CD4-positive, alpha-beta T cell treated with Interleukin-21 for 1 hour (primary cell): ENCODE results near the gene NEK6.

Experiments
- DNase-seq: peaks from one replicate; pipeline ENCODE4 v3.0.0-alpha.2; 2020

Gene NEK6

DNA sequence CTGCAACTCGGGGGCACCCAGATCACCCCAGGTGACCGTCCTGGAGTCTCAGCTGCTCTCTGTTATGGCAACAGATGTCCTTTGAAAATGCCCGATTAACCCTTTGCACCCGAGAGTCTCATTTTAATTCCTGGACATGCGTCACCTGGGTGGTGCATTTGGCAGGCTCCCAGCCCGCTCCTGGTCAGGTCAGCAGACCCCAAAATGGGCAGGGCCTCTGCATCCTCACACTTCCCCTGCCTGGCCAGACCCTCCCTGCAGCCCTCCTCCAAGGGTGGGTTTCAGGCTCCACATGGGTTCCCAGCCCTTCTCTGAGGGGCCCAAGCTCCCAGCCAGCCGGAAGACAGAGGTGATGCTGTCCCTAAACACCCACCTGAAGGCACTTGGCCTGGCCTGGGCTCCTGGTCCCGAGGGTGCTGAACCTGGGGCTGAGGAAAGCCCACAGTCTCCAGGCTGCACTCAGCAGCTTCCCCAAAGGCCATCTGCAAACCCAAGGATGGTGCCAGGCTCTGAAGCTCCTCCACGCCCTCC is 88.1 kb downstream of the NEK6 start:
- no peak for DNase-seq

DNA sequence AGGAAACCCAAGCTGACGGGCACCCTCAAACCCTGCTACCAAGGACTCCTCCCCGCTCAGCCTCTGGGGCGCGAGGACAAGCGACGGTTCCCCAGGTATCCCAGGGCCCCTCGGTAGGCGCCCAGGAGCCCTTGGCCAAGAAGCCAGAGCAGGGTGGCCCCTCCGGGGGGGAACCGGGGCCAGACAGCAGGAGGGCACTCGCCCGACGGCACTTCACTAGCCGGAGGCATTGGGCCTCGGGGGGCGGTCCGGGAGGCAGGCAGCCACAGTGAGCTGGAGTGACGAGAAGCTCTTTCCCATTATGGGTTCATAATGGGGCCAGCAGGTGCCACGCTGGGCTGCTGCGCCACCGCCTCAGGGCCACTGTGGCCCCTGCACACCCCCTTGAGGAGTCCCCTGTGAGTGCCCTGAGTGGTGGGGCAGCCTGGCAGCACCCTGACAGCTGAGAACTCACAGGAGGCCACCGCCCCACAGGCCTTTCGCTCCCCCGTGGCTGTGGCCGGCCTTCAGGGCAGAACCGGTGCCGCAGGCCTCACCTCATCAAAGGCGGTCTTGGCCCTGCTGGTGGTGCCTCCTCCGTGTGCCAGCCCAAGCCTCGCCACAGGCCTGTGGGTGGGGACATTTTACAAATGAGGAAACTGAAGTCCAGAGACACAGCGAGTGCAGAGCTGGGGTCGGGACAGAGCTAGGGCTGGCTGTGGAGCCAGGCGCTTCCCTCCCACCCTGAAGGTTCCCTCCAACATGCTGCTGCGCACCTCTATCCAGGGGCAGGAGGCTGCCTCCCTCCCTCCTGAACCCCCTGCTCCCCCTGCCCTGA is 88.8 kb downstream of the NEK6 start:
- DNase-seq = no peak

DNA sequence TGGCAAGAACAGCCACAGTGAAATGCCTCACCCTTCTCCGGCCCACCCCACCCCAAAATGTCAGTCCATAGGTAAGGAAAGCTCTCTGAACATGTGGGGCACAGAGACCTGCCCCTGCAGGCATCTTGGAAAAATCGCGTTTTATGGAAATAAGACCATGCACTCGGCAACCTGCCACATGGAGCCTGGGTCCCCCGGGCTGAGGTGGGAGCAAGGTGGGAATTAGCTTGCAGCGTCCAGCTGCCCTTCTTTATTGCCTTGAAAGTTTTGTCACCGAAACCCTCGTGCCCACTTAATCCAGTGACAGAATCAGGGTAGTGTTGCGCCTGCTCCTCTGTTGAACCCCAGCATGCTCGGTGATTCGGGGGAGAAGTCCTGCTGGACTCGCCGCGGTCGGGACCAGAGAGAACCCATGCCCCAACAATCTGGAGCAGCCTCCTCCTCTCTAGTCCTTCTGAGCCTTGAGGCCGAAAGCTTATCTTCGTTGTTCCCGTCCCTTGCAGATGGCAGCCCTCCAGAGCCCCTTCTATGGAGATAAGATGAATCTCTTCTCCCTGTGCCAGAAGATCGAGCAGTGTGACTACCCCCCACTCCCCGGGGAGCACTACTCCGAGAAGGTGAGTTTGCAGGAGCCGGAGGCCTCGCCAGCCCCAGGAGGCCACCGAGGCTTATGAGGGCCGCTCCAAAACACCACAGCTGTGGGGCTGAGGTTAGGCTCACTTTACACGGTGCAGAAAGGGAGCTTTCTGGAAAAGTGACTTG is 89.6 kb downstream of the NEK6 start:
- DNase-seq = no peak

DNA sequence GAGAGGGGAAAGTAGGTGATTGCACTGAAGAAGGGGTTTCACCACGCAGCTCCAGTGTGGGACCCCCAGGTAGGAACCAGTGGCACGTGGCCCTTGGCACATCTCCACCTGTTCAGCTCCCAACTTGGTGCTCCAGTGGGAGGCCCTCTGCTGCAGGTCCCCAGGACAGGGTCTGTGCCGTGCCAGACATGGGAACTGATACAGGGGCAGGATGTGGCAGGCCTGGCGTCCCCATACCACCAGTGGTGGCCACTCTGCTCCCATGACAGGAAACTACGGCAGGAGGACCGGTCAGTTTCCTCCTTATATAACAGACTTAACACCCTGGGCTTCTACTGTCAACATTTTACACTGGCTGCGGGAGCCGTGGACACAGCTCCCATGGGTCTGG is 90.2 kb downstream of the NEK6 start:
- no peak for DNase-seq

DNA sequence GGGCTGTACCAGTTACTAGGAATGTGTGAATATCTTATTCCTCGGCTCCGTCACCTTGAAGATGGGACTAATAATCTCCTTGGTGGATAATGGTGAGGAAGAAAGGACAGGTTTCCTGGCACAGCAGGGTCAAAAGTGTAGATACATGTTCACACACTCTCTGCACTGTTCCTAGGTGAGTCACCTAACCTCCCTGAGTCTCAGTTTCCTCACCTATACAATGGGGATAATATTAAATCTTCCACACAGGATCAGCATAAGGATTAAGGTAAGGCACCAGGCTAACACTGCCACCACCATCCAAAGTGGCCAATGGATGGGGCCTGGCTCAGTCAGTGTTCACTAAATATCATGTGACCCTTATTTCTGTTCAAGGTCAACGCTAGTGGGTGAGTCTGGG is 90.6 kb downstream of the NEK6 start:
- DNase-seq = no peak

DNA sequence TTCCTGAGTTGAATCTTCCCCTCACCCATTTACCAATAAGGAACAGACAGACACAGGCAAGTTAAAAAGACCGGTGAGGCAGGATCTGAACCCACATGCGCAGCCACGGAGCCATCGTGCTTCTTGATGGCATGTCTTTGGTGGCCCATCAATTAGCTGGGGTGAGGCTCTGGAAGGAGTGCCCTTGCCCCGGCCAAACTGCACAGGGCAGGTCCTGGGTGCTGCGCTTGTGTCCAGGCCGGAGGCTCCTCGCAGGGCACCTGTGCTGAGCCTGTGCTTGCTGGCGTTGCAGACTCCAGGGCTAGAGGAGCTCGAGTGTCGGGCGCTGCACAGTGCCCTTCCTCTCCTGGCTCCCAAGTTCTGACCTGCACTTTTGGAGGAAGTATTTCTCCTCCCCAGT is 91.1 kb downstream of the NEK6 start:
- DNase-seq = no peak

DNA sequence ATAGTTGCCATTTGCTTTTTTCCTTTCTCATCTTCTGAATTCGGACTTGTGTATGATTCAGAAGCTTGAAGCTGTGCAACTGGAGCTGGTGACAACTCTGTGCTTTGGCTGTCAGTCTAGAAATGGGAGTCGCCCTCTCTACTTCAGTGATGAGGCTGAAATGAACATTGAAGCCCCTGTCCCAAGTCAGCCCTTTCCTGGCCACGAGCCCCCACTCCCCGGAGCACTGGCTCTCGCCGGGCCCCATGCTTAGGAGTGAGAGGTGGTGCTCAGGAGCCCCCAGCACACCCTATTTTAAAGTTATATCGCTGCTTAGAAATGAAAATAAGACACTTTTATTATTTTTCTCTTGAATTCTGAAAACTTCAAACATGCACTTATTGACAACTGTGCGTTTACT is 91.5 kb downstream of the NEK6 start:
- DNase-seq = no peak

DNA sequence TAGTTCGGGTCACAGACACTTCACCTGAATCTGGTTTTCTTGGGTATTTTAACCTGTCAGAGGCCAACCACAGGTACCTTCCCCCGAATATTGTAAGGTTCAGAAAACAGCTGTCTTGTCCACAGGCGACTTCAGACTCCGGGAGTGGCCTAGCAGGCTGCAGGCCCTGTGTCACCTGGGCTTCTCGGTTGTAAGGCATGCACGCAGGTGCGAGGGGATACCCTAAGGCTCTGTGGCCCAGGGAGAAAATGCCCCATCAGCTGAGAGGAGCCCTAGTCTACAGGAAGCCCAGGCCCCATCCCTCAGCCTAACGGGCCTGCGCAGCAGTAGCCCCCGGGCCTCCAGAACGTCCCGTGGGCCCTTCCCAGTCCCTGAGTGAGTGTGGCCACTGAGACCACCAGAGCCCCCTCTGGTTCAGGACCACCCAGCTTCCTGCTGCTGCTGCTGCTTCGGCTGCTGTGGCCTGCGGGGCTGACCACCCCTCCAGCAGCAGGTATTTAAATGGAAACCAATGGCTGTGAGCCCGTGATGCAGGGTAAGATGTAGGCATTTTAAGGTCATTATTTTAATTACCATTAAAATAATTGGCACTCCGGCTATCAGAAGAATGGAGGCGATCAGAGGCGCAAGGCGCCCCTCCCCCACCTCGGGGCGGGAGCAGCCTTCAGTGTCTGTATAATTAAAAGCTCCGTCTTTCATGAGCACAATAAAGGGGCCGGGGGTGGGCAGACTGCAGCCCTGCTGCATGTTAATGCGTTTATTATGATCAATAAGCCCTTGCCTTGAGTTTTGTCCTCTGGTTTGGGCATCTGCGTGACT is 92.1 kb downstream of the NEK6 start:
- no peak for DNase-seq

DNA sequence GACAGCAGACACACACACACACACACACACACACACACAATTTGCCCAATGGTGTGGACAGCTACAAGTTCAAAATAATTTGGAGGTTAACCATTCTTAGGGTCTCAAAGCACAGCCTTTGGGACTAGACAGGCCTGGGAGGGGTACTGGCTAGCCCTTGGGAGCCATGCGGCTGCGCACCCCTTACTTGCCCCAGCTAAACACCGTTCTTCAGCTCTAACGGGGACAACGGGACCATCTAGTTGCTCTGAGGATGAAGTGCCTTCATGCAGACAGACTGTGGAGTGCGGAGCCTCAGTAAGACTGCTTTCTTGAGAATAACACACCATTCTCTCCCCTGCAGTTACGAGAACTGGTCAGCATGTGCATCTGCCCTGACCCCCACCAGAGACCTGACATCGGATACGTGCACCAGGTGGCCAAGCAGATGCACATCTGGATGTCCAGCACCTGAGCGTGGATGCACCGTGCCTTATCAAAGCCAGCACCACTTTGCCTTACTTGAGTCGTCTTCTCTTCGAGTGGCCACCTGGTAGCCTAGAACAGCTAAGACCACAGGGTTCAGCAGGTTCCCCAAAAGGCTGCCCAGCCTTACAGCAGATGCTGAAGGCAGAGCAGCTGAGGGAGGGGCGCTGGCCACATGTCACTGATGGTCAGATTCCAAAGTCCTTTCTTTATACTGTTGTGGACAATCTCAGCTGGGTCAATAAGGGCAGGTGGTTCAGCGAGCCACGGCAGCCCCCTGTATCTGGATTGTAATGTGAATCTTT is 92.9 kb downstream of the NEK6 start:
- DNase-seq = no peak

DNA sequence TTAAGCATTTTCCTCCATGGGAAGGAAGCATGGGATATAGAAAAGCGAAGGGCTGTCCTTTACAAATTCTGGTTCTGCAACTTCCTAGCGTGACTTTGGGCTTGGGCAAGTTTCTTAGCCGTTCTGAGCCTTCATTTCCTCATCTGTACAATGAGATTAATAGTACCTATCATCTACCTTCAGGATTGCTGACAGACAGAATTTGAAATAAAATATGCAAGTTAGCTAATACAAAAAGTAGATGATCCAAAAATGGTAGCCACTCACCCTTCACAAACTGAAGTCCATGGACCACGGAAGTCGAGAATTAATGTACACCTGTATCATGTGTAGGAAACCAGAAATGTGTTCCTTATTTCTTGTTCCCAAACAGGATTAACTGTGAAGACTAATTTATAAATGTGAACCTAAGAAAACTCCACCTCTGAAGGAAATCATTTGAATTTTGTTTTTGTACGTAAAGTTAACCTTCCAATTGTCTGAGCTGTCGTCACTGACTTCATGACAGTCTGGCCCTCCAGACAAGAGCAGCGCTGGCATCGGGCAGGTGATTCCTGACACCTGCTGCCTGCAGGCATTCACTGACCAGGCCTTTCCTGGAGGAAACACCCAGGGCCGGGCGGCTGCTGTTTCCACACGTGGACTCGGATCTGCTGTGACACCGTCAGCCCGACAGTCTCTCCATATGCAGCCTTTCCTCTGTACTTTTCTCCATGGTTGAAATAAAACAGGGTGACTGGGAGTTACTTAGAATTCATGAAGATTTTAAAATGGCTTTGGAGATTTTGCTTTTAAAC is 94.1 kb downstream of the NEK6 start:
- DNase-seq = no peak

DNA sequence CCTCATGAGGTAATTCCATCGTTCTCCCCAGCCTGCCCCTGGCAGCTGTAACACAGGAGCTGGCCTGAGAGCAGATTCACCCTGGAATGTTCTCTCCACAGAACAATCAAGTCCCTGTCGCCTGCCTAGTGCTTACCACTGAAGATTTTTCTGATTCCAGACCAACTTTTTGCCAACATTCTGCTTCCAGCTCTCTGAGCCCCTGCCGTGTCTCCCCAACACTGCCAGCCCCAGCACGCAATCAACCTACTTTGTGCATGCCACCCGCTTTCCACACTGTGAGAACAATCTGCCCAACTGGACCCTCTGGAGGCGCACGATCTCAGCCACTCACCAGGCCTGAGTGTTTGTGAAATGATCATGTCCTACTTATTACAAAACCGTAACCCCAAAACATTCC is 94.9 kb downstream of the NEK6 start:
- DNase-seq = no peak

DNA sequence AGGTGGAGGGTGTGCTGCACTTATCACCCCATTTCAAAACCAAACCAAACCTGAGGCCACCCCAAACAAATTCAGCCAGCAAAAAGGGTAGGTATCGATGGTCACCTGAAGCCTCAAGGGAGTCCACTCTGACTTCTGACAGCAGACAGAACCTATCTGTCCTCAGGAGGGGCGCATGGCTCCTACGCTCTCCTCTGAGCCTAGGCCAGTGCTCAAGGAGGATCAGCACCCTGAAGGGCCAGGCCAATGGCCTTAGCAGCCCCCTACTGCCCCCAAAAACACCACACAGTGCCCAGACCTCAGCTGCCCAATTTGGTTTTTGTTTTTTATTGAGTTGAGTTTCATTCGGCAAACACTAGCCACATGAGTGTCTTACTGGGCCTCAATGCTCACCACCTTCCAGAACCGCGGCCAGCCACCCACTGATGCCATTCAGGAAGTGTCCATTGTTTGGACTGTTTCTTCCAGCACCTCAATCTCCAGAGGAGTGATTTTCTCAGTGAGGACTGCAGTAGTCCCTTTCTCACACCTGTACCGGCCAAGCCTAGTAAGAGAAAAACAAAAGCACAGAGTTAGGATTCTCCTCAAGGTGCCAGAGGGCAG is 95.5 kb downstream of the NEK6 start:
- DNase-seq = no peak

DNA sequence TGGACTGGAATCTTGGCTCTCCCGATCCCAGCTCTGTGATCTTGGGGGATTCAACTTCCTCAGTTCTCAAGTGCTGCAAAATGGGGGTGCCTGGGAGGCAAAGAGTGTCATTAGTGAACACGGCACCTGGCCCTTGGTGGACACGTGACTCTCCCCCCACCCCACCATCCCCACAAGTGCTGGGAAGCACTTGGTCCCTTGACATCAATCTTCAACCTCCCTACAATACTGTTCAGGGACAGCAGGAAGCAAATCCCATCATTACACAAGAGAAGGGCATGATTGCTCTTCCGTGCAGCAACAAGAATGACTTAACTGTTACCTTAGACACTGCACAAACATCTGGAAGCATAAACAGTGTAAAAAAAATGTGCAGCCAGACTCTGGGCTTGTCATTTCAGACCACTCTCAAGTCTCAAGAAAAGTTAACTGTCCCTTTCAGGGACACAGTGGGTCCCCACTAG is 96.1 kb downstream of the NEK6 start:
- no peak for DNase-seq

DNA sequence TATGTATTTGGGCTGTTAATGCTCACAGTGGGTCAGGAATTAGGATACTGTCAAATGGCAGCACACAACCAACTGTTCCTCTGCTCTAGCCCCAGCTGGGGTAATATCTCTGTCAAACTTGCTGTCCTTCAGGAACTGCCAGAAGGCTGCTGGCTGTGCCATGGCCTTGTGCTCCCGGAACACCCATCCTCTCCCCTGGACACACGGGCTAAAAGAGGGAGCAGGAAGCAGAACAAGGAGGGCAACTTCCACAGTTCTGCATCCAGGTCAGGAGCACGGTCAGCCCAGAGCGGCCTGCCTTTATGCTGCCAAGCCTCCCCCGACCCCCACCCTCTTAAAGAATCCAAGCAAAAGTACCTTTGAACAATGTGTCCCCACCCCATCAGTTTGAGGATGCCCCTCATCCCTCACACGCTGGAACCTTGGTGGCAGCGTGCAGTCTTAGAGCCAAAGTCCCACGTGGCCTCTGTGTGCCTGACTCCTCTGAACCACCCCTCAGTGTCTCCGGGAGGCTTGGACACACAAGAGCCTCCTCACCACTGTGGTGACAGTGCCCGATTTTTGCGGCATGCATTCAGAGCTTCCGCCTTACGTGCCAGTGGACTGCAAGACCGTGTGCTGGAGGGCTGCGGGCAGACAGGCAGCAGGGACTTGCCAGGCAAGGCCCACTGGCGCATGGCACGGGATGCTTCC is 96.7 kb downstream of the NEK6 start:
- DNase-seq = no peak

DNA sequence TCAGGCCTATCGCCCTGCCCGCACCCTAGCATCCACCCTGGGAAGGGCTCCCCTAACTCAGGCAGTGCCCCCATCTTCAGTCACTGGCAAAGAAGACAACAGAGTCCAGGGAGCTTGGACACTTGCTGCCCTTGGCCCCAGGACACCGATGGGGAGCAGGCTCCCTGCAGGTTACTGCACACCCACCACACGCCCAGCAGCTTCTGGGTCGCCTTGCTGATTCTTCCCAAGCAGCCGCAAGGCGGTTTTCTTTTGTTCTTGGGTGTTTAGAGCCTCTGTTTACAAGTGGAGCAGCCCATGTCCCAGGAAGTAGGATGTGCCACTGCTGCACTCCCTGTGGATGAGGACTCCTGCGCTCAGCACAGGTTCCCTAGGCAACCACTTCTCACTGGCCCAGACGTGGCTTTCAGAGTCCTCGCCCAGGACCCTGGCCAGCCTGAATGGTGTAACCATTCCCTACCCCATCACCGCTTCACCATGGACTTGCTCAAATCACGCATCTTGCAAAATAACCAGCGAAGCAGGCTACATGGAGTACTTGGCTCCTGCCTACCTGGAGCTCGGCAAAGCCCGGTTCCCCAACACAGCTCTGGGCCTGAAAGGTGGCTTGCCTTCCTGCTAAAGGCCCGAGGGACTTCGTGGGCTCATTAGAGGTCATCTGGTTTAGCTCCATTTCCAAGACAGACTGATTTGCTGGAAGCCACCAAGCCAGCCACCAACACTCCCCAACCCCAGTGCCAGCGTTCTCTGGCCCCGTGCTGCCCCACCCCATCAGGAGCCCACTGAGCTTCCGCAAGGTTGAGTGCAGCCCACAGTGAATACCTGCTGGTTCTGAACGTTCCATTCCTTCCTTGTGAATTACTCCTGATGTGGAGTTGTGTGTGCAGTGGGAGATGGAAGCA is 97.5 kb downstream of the NEK6 start:
- no peak for DNase-seq

DNA sequence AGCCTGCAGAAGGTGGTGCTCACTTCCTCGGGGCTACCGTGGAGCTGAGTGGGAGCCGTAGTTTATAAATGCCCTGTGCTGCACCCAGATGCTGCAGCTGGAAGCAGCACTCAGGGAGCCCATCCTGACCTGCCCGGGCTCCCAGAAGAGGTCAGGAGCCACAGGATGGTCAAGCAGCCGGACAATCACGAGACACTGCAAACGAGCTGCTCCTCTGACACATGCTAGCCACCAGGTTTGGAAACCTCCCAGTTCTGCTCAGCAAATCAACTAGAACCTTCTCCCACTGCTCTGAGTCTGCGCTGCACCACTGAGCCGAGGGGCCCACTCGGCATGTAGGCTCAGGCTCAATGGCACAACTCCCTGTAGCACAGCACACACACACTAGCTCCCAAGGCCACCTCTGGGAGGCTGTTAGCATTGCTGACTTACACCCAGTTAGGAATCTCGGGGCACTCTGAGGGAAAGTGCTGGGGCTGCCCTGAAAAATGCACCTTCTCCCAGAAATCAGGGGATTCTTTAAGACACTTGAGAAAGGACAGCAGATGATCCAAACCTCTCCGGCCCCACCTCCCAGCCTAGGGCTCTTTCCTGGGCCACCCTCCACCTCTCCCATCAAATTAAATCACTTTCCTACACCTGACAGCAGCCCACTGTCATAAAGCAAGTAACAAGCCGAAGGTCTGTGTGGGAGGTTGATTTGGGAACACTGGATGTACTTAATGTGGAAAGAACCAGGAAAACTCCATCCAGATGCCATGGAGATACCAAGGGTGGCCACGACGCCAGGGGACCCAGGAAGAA is 98.4 kb downstream of the NEK6 start:
- DNase-seq = no peak

DNA sequence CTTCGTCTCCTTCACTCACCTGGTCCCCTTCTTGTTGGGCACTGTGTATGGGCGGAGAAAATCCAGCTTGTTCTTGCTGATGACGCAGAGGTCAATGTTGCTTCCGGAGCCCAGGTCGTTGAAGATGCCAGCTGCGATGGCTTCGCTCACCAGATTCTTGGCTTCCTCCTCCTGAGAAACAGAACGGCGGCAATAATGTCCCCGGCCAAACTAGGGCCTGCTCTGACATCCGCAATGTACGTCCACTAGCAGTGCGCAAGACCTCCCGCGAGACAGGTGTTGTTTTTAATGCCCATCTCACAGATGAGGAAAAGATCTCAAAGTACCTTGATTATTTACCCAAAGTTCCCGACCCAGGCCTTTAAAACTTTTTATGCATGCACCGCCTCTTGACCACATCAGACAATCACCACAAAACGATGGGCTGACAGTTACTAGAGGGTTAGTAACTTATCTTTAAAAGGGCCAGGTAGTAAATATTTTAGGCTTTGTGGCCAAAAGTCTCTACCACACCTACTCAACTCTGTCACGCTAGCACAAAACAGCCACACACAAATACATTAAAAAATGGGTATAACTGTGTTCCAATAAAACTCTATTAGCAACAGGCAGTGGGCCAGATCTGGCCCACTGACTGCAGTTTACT is 99.1 kb downstream of the NEK6 start:
- DNase-seq = no peak
